Activated CD4-positive, alpha-beta T cell treated with anti-CD3 and anti-CD28 coated beads, Interleukin-2, amount 50 U/mL, for 4 hours (primary cell): ENCODE results near the gene NR6A1.

Experiments
- DNase-seq, 2 experiments: peaks; one replicate each; pipeline ENCODE4 v3.0.0-alpha.2; 2020

The NR6A1 gene

DNA sequence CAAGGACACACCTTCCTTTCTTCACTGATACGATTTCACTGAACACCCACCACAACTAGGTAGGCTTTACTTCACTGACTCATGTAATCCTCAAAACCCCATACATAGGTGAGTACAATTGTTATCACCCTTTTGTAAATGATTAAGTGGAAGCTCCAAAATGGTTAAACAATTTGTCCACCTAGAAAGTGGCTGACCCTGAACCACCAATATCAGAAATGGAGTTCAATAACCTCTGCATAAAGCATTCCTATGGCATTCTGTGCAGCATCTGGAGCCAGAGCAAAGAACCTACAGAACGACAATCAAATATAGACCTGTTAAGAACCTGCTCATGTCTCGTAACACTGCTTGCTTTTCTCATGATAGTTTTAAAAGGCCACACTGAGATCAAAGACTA is 213.2 kb downstream of the NR6A1 start:
- no peak for DNase-seq

- no peak for DNase-seq
These were observed 216.1 kb downstream of the NR6A1 start for GRCh38 chr9:124555043-124555442.

GRCh38 chr9:124553738-124554137 is 217.4 kb downstream of the NR6A1 start:
- DNase-seq: no peak

- DNase-seq: no peak
These were observed 218.9 kb downstream of the NR6A1 start for GRCh38 chr9:124552273-124552605.

GRCh38 chr9:124551472-124552272 is 219.4 kb downstream of the NR6A1 start:
- no peak for DNase-seq

DNA sequence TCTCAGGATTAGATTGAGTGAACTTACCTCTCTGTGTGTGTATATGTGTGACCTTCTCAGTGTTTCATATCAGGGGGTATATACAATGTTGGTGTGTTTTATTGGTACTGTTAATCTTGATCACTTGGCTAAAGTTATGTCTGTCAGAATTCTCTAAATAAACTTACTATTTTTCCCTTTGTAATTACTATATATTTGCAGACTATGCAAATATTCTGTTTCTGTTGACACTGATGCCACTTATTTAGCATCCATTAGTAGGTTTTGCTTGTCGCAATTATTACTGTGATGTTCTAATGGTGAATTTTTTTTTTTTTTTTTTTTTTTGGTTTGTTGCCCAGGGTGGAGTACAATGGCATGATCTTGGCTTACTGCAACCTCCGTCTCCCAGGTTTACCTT is 221.0 kb downstream of the NR6A1 start:
- no peak for DNase-seq

- DNase-seq: no peak
These were observed 222.1 kb downstream of the NR6A1 start for GRCh38 chr9:124549016-124549415.

GRCh38 chr9:124544535-124544934 is 226.6 kb downstream of the NR6A1 start:
- no peak for DNase-seq

DNA sequence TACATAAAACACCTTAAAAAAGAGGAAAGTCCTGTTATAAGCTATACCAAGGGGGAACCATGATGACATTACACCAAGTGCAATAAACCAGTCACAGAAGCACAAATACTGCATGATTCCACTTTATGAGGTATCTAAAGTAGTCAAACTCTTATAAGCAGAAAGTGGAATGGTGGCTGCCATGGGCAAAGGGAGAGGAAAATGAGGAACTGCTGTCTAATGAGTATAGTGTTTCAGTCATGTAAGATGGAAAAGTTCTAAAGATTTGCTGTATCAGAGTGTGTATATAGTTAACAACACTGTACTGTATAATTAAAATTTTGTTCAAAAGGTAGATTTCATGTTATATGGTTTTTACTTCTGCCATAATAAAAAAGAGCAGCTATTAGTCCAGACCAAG is 229.3 kb downstream of the NR6A1 start:
- DNase-seq: no peak

DNA sequence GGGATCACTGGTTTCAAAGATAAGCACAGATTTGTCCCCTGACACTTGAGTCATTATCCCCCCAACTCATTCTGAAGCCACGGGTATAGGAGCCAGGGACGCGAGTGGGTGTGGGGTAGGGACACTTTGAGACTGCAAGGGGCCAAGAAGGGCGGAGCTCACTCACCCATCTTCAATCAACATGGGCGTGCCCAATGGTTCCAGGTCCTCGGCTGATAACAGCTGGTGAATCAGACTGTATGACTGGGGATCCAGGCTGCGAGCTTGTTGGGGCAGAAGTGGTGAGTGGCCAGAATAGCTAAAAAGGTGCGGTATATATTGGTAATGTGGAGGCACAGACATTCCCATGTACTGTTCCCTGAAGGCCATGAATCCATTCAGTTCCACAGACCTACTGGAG is 233.2 kb downstream of the NR6A1 start:
- no peak for DNase-seq

GRCh38 chr9:124535846-124536245 is 235.3 kb downstream of the NR6A1 start:
- DNase-seq: no peak

DNA sequence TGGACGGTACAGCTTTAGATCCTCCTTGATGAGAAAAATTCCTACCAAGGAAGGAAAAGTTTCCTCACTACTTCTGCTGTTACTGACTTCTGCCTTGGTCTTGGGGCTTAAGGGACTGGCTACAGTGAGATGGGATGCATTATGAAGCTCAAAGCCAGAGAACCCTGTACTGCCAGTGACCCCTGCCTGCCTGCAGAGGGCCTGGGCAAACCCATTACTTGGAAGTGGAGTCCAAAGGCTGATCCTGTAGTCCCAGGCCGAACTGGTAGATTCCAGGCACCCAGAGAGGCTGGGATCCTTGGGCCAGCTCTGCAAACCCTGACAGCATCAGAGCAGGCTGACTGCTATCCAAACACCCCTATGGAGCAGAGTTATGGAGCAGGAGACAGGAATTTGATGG is 238.2 kb downstream of the NR6A1 start:
- no peak for DNase-seq

DNA sequence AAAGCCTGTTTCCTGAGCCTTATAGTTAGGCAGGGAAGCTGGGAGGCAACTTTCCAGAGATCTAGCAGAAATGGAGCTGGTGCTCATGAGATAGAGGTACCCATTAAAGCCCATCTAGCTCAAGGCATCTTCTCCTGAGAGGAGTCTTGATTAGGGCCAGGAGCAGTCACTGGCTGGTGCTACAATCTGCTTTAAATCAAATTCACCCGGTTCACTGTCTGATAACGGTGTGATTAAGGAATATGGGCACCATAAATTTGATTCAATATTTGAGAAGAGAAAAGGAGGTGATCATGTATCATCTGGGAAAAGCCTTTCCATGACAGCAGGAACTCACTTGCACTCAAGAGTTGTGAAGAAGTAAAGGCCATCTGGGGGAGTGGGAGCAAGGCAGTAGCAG is 240.0 kb downstream of the NR6A1 start:
- no peak for DNase-seq

DNA sequence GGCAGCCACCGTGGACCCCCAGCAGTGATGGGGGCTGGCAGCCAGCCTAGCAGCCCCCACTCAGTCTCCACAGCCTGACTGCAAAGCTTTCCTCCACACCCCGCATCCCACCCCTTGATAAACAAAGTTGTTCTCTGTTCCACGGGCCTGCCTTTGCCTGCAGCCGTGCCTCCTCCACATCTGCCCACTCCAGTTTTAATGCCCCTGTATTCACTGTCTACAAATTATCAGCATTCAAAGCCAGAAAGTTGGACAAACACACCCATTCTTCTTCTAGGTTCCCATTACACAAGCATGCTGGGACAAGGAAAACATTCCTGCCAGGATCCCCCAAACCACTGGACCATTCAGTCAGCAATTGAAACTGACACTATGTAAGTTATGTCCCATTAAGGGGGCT is 240.9 kb downstream of the NR6A1 start:
- no peak for DNase-seq

- no peak for DNase-seq
These were observed 243.3 kb downstream of the NR6A1 start for GRCh38 chr9:124527781-124528180.

GRCh38 chr9:124526174-124526573 is 244.9 kb downstream of the NR6A1 start:
- DNase-seq: no peak

GRCh38 chr9:124522121-124523098 is 248.7 kb downstream of the NR6A1 start:
- no peak for DNase-seq

- no peak for DNase-seq
These were observed 250.0 kb downstream of the NR6A1 start for GRCh38 chr9:124521142-124521541.

- DNase-seq: no peak
These were observed 250.9 kb downstream of the NR6A1 start for GRCh38 chr9:124520206-124520596.

DNA sequence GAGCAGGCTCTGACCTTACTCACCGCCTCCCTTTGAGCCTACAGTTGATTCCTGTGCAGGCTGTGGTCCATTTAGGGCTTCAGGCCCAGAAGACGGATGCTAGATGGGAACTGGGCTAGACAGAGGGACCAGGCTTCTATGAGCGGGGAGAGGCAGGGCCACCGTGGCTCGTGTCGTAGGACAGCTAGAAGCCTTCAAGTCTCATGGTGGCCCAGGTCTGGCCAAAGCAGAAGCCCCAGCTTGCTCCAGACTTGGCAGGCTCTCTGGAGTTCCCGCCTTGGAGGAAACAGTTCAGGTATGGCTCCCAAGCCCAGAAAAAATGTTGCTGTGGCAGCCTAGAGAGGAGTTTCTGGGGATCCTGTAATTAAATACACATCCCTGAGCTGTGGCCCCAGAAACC is 253.0 kb downstream of the NR6A1 start:
- DNase-seq: no peak

- no peak for DNase-seq
These were observed 253.5 kb downstream of the NR6A1 start for GRCh38 chr9:124517600-124517999.

DNA sequence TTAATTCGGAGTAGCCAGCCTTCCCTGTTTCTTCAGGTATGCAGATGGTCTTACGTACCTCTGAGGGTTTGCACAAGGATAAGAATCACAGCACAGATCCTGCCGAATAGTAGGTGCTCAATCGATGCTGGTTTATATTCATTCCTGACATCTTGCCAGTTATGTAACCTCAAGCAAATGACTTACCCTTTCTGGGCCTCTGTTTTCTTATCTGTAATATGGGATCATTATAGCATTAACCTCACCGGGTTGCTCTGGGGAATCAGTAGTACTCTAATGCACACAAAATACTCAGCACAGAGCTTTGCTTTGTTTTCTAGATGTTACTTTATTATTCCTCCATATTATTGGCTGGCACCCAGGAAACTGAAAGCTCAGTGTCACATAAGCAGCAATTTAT is 256.2 kb downstream of the NR6A1 start:
- DNase-seq: no peak

DNA sequence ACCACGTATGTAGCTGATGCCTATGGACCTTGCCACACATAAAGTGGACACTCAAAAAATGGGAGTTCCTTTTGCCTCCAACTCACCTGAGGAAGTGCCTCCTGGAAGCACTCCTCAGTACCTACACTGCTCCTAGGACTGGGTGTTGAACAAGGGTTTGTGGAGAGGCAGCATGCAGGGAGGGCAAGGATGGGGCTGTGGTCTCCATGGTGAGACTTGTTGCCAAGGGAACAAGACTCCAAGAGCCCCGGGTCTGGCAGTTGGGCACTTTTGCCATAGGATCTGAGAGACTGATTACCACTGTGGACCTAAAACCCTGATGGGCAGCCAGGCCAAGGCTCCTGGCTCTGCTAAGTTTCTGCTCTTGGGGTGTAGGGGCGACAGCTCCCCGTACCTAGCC is 257.0 kb downstream of the NR6A1 start:
- DNase-seq: no peak

DNA sequence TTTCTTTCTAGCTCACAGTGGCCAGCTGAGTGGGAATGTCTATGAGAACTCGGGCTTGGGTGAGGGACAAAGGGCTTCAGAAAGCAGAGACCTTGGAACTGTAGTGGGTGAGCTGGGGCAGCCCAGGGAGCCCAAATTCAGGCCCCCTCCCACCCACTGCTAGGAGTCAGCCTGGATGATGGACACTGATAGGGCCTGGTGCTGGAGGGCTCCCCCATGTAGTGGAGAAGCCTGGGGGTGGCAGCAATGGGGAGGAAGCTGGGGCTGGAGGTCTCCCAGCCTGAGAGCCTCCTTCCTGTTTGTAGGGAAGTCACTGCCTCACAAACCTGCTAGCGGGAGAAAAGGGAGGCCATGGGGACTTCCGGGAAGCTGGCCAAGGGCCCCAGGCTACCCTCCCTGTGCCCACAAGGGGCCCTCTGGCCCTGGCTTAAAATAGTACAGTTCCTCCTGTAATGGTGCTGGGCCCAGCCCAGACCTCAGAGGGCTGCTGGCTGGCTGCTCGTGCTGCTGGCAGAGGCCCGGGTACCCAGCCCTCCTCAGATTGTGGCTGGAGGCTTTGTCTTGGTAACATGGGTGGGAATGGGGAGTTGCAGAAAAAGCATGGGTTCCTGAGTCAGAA is 257.6 kb downstream of the NR6A1 start:
- DNase-seq: no peak
